NB4 (cell line): Measurements from ENCODE around the gene TBC1D13.
A peak's percentile ranks its signal among the peaks of the same experiment; 100 is the strongest.
"Not testable (repeated sequence)": the region's sequence is repeated elsewhere in the genome, so short reads cannot be mapped to it uniquely, and the experiment has no call there.

Experiments used
- DNase-seq: peaks from one replicate; pipeline ENCODE4 v3.0.0; 2010; ENCODE audit warnings: low read depth
- H3K4me3 ChIP-seq: one replicate; pipeline ENCODE4 v1.5.1; 2011; ENCODE audit warnings: mild to moderate bottlenecking, low read depth, low read length, moderate library complexity
- CTCF ChIP-seq: IDR thresholded peaks from one replicate; pipeline ENCODE4 v1.5.1; 2012; ENCODE audit warnings: low read depth, low read length
- MAX ChIP-seq: IDR thresholded peaks from 2 replicates; pipeline ENCODE4 v1.6.1; 2011; ENCODE audit warnings: low read depth, low read length
- MYC ChIP-seq: IDR thresholded peaks from 2 replicates; pipeline ENCODE4 v1.6.1; 2011; ENCODE audit warnings: low read depth, low read length
- POLR2A ChIP-seq: IDR thresholded peaks from 2 replicates; pipeline ENCODE4 v1.6.1; 2011; ENCODE audit warnings: mild to moderate bottlenecking; ENCODE audit not compliant: insufficient read length; ENCODE audit errors: extremely low read depth

Gene TBC1D13

GRCh38 chr9:128845186-128845931 is 58.3 kb downstream of the TBC1D13 start:
- H3K4me3 ChIP-seq, result no peak overlapping the region
- no peak for DNase-seq
- no peak for TF ChIP-seq POLR2A
- TF ChIP-seq MYC, result no peak
- TF ChIP-seq CTCF, result no peak
- TF ChIP-seq MAX, result no peak

DNA sequence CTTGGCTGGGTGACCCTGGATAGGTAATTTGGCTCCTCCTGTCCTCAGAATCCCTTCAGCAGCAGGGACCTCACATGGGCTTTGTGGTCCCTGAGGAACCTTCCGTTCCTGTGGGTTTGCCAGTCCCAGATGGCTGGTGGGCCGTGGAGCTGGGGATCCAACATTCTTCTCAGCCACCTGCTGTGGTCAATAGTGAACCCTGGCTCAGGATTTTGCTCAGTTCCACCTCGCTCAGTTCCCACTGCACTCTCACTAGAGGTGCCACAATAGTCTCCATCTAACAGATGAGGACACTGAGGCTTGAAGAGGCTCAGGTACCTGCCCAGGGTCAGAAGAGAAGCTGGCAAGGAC is 59.6 kb downstream of the TBC1D13 start:
- no peak overlapping the region for H3K4me3 ChIP-seq
- no peak for DNase-seq
- TF ChIP-seq POLR2A (no peak), MYC (no peak)

- DNase-seq, result no peak
- no peak for TF ChIP-seq CTCF
- no peak overlapping the region for H3K4me3 ChIP-seq
Observed at GRCh38 chr9:128847803-128848202, 60.8 kb downstream of the TBC1D13 start.

GRCh38 chr9:128851024-128851423 is 64.0 kb downstream of the TBC1D13 start:
- H3K4me3 ChIP-seq, DNase-seq: not testable (repeated sequence)

GRCh38 chr9:128851779-128852600 is 64.9 kb downstream of the TBC1D13 start:
- DNase-seq, result peak; percentile 64
- peak; percentile 37 for TF ChIP-seq CTCF
- H3K4me3 ChIP-seq, result not testable (repeated sequence)

GRCh38 chr9:128852646-128853045 is 65.6 kb downstream of the TBC1D13 start:
- H3K4me3 ChIP-seq, DNase-seq: not testable (repeated sequence)

- DNase-seq, result not testable (repeated sequence)
Observed at GRCh38 chr9:128854454-128854853, 67.4 kb downstream of the TBC1D13 start.

DNA sequence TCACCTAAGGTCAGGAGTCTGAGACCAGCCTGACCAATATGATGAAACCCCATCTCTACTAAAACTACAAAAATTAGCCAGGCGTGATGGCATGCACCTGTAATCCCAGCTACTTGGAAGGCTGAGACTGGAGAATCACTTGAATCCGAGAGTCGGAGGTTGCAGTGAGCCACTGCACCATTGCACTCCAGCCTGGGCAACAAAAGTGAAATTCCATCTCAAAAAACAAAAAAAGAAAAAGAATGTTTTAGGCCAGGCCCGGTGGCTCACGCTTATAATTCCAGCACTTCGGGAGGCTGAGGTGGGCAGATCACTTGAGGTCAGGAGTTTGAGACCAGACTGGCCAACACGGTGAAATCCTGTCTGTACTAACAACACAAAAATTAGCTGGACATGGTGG is 71.4 kb downstream of the TBC1D13 start:
- DNase-seq, H3K4me3 ChIP-seq: not testable (repeated sequence)

More at GRCh38 chr9:128854454-128854853, 67.4 kb downstream of the TBC1D13 start:
- not testable (repeated sequence) for H3K4me3 ChIP-seq
